ENCODE measurements around the gene APBB2. TPM values are rescaled to one million over a fixed set of nuclear protein-coding genes. Genes with fewer than 3 reads are reported as not detected.

APBB2 gene
- total and polyA plus RNA-seq, 12 donors, result 5.2 to 35.4 (median 26.3) TPM

GRCh38 chr4:41219421-41219950 is 5.1 kb upstream of the APBB2 start:
- Histone ChIP-seq H3K4me3 (no peak overlapping the region), H3K36me3 (no peaks in the 10 kb centered on the region), H3K27ac (no peak overlapping the region), H3K27me3 (peaks cover 0 to 22% (median 0%) of the 10 kb centered on the region in 7 donors), H3K9me3 (no peaks in the 10 kb centered on the region), H3K4me1 (peaks cover 0 to 32% (median 24%) of the 10 kb centered on the region in 9 donors)
- no peak for DNase-seq
- TF ChIP-seq CTCF (IDR thresholded peaks at IDR 0.05), result no peak
- no peak for ATAC-seq
- WGBS, 2 donors, result 60 to 62% methylated on average over 3 of the region's 3 CpGs
- intact Hi-C loops (cut with DNase I), result loop anchor here in 6 of 10 donors (5.0 to 10.0 kb wide), 5 partner anchors 165 to 485 kb away; no protein-coding TSS in a partner anchor

GRCh38 chr4:41218703-41219102 is 4.4 kb upstream of the APBB2 start:
- Histone ChIP-seq H3K27ac (no peak overlapping the region), H3K36me3 (no peaks in the 10 kb centered on the region), H3K4me3 (no peak overlapping the region), H3K27me3 (peaks cover 0 to 30% (median 0%) of the 10 kb centered on the region in 7 donors), H3K4me1 (peaks cover 0 to 32% (median 24%) of the 10 kb centered on the region in 9 donors), H3K9me3 (no peaks in the 10 kb centered on the region)
- WGBS, 2 donors, result 98% methylated on average over 3 of the region's 3 CpGs
- ATAC-seq (no peak), DNase-seq (no peak)
- TF ChIP-seq CTCF (IDR thresholded peaks at IDR 0.05), result no peak
- intact Hi-C loops (cut with DNase I), result loop anchor here in 6 of 10 donors (5.0 to 10.0 kb wide), 5 partner anchors 164 to 484 kb away; no protein-coding TSS in a partner anchor

GRCh38 chr4:41217374-41217773 is 3.0 kb upstream of the APBB2 start:
- Histone ChIP-seq H3K9me3 (no peaks in the 10 kb centered on the region), H3K27me3 (peaks cover 0 to 41% (median 0%) of the 10 kb centered on the region in 7 donors), H3K36me3 (no peaks in the 10 kb centered on the region), H3K27ac (peak overlapping the region in 9 of 10 donors; percentile 81 to 96 (median 90)), H3K4me1 (peaks cover 0 to 44% (median 28%) of the 10 kb centered on the region in 9 donors), H3K4me3 (no peak overlapping the region)
- 63 to 67% methylated on average over 2 of the region's 2 CpGs for WGBS, 2 donors
- intact Hi-C loops (cut with DNase I), result loop anchor here in 6 of 10 donors (5.0 to 10.0 kb wide), 5 partner anchors 163 to 483 kb away; no protein-coding TSS in a partner anchor
- TF ChIP-seq CTCF (IDR thresholded peaks at IDR 0.05), result no peak
- DNase-seq, result no peak
- ATAC-seq, result no peak

GRCh38 chr4:41217020-41217333 is 2.6 kb upstream of the APBB2 start:
- Histone ChIP-seq H3K27me3 (peaks cover 0 to 45% (median 0%) of the 10 kb centered on the region in 7 donors), H3K4me1 (peaks cover 0 to 48% (median 32%) of the 10 kb centered on the region in 9 donors), H3K9me3 (no peaks in the 10 kb centered on the region), H3K36me3 (no peaks in the 10 kb centered on the region), H3K4me3 (peak overlapping the region in 9 of 10 donors; percentile 40 to 98 (median 70)), H3K27ac (peak overlapping the region in 9 of 10 donors; percentile 81 to 96 (median 90))
- ATAC-seq (no peak), DNase-seq (no peak)
- no peak for TF ChIP-seq CTCF (IDR thresholded peaks at IDR 0.05)
- WGBS, 2 donors, result 19 to 34% methylated on average over 2 of the region's 2 CpGs
- intact Hi-C loops (cut with DNase I), result loop anchor here in 6 of 10 donors (5.0 to 10.0 kb wide), 5 partner anchors 162 to 482 kb away; no protein-coding TSS in a partner anchor

Data from heart right ventricle (tissue), 16 donors.